WTC11 (cell line): ENCODE measurements around the gene TNFRSF13B. TPM values are rescaled to one million over a fixed set of nuclear protein-coding genes. Genes with fewer than 3 reads are reported as not detected.
"Not testable (repeated sequence)": the region's sequence is repeated elsewhere in the genome, so short reads cannot be mapped to it uniquely, and the experiment has no call there.

Source experiments
- ATAC-seq: fragments of 200-7000 bp; cut with Tn5 transposase; 2 replicates; pipeline ENCODE4 v1.10.0; 2021; ENCODE audit warnings: mild to moderate bottlenecking, moderate library complexity
- CTCF ChIA-PET: fragments of 300-600 bp; sonication (Branson Sonifier 250); formaldehyde crosslinking; loops from one replicate; lab custom pipeline; 2021; ENCODE audit warnings: antibody characterized with exemption; lab: Charles Lee
- POLR2A ChIA-PET: fragments of 350-600 bp; sonication (Branson Sonifier 250); formaldehyde crosslinking; loops from one replicate; lab custom pipeline; 2021; ENCODE audit warnings: antibody characterized with exemption; lab: Charles Lee
- DNase-seq: peaks from one replicate; pipeline ENCODE4 v3.0.0; 2021; ENCODE audit warnings: low spot score
- H3K27ac Mint-ChIP-seq: 2 replicates; pipeline ENCODE4 v1.8.0; 2021; ENCODE audit warnings: mixed read lengths
- H3K27me3 Mint-ChIP-seq: 2 replicates; pipeline ENCODE4 v1.8.0; 2021; ENCODE audit warnings: low read depth, mild to moderate bottlenecking, moderate library complexity, mixed read lengths
- H3K36me3 Mint-ChIP-seq: 2 replicates; pipeline ENCODE4 v1.8.0; 2021; ENCODE audit warnings: mixed read lengths
- H3K4me1 Mint-ChIP-seq: 2 replicates; pipeline ENCODE4 v1.8.0; 2022; ENCODE audit warnings: mixed read lengths
- H3K4me3 Mint-ChIP-seq: 2 replicates; pipeline ENCODE4 v1.8.0; 2021; ENCODE audit warnings: mild to moderate bottlenecking, moderate library complexity, mixed read lengths
- H3K9me3 Mint-ChIP-seq: 2 replicates; pipeline ENCODE4 v1.8.0; 2021; ENCODE audit warnings: mixed read lengths
- AFF4 ChIP-seq: sonication (generic); formaldehyde crosslinking; IDR thresholded peaks from 2 replicates; pipeline ENCODE4 v1.8.1; 2023; ENCODE audit warnings: mild to moderate bottlenecking, missing genetic modification reagents, borderline replicate concordance
- ATF2 ChIP-seq: sonication (generic); formaldehyde crosslinking; IDR thresholded peaks from 2 replicates; pipeline ENCODE4 v1.8.1; 2022; ENCODE audit warnings: low read depth, missing genetic modification reagents, borderline replicate concordance
- CREB1 ChIP-seq: sonication (generic); formaldehyde crosslinking; IDR thresholded peaks from 2 replicates; pipeline ENCODE4 v1.8.0; 2023; ENCODE audit warnings: mild to moderate bottlenecking, missing genetic modification reagents
- CREM ChIP-seq: sonication (generic); formaldehyde crosslinking; IDR thresholded peaks from 2 replicates; pipeline ENCODE4 v1.8.1; 2022; ENCODE audit warnings: mild to moderate bottlenecking, missing genetic modification reagents, moderate library complexity
- ETV6 ChIP-seq: sonication (generic); formaldehyde crosslinking; IDR thresholded peaks from 2 replicates; pipeline ENCODE4 v1.8.1; 2022; ENCODE audit warnings: mild to moderate bottlenecking, missing genetic modification reagents
- FOXJ3 ChIP-seq: sonication (generic); formaldehyde crosslinking; IDR thresholded peaks from 2 replicates; pipeline ENCODE4 v1.9.0; 2021; ENCODE audit warnings: missing genetic modification reagents, mild to moderate bottlenecking, borderline replicate concordance
- FOXP1 ChIP-seq: sonication (generic); formaldehyde crosslinking; IDR thresholded peaks from 2 replicates; pipeline ENCODE4 v1.8.0; 2022; ENCODE audit warnings: missing genetic modification reagents, mild to moderate bottlenecking, moderate library complexity, borderline replicate concordance
- MYBL2 ChIP-seq: sonication (generic); formaldehyde crosslinking; IDR thresholded peaks from 2 replicates; pipeline ENCODE4 v1.8.1; 2023; ENCODE audit warnings: mild to moderate bottlenecking, moderate library complexity, missing genetic modification reagents
- NFATC4 ChIP-seq: fragments of 250-450 bp; sonication (Bioruptor Pico); IDR thresholded peaks from 2 replicates; pipeline ENCODE4 v1.9.0; 2021; ENCODE audit warnings: mild to moderate bottlenecking
- NFYB ChIP-seq: sonication (generic); formaldehyde crosslinking; conservative IDR thresholded peaks from 2 replicates; pipeline ENCODE4 v1.8.0; 2022; ENCODE audit warnings: low read depth, missing genetic modification reagents
- TP53 ChIP-seq: sonication (generic); formaldehyde crosslinking; IDR thresholded peaks from 2 replicates; pipeline ENCODE4 v1.8.1; 2023; ENCODE audit warnings: mild to moderate bottlenecking, missing genetic modification reagents
- ZMAT4 ChIP-seq: fragments of 250-450 bp; sonication (Bioruptor Pico); IDR thresholded peaks from 2 replicates; pipeline ENCODE4 v1.9.0; 2021; ENCODE audit warnings: mild to moderate bottlenecking
- ZNF281 ChIP-seq: sonication (generic); formaldehyde crosslinking; IDR thresholded peaks from 2 replicates; pipeline ENCODE4 v1.8.0; 2023; ENCODE audit warnings: mild to moderate bottlenecking, missing genetic modification reagents
- total RNA-seq: library from RNA; stranded (reverse); gene quantifications from 3 replicates; pipeline ENCODE4 v1.2.3, GENCODE V29; 2021
- TF ChIP-seq, protein P1 (sequence below): fragments of 250-450 bp; sonication (Bioruptor Pico); IDR thresholded peaks from 2 replicates; pipeline ENCODE4 v1.9.0; 2021; ENCODE audit warnings: mild to moderate bottlenecking
- TF ChIP-seq, protein P2 (sequence below): sonication (generic); formaldehyde crosslinking; IDR thresholded peaks from 2 replicates; pipeline ENCODE4 v1.8.0; 2022; ENCODE audit warnings: mild to moderate bottlenecking, missing genetic modification reagents
- TF ChIP-seq, protein P3 (sequence below): fragments of 250-450 bp; sonication (Bioruptor Pico); IDR thresholded peaks from 2 replicates; pipeline ENCODE4 v1.9.0; 2021; ENCODE audit warnings: moderate library complexity, mild to moderate bottlenecking, inconsistent platforms, borderline replicate concordance

Gene TNFRSF13B
- total RNA-seq, 1 experiment from 2014 or later, result not detected

DNA sequence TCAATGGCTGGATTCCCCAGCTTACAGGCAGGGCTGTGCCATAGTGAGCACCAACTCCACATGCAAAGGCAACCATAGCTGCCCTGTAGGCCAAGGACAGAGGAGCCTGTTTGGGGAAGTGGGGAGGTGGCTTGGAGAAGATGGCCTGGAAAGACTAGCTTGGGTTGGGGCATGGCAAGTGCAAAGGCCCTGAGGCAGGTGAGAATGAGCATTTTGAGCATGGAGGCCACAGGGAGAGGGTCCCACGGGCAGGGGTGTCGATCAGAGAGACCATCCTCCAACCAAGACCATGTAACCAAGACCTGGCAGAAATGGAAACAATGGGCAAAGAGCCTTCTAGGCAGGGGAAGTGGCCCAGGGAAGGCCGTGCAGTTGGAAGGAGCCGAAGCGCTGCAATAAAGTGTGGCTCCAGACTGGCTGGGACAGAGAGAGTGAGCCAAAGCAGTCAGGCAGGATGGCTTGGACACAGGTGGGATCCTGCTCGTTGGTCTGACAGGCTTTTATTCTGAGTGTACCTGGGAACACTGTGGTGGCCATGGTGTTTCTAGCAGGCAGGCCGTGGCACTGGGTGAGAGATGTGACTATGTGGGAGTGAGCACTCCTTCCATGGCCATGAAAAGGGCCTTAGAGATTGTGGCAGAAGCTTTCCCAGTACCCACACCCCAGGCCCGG lies 45.6 kb upstream of the TNFRSF13B start (continued):
- TF ChIP-seq, protein P1, sequence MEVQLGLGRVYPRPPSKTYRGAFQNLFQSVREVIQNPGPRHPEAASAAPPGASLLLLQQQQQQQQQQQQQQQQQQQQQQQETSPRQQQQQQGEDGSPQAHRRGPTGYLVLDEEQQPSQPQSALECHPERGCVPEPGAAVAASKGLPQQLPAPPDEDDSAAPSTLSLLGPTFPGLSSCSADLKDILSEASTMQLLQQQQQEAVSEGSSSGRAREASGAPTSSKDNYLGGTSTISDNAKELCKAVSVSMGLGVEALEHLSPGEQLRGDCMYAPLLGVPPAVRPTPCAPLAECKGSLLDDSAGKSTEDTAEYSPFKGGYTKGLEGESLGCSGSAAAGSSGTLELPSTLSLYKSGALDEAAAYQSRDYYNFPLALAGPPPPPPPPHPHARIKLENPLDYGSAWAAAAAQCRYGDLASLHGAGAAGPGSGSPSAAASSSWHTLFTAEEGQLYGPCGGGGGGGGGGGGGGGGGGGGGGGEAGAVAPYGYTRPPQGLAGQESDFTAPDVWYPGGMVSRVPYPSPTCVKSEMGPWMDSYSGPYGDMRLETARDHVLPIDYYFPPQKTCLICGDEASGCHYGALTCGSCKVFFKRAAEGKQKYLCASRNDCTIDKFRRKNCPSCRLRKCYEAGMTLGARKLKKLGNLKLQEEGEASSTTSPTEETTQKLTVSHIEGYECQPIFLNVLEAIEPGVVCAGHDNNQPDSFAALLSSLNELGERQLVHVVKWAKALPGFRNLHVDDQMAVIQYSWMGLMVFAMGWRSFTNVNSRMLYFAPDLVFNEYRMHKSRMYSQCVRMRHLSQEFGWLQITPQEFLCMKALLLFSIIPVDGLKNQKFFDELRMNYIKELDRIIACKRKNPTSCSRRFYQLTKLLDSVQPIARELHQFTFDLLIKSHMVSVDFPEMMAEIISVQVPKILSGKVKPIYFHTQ (CRISPR knock-in tag), result no peak
- TF ChIP-seq CREB1 (CRISPR knock-in tag) (no peak), FOXP1 (CRISPR knock-in tag) (no peak), CREM (CRISPR knock-in tag) (no peak), NFYB (no peak), NFATC4 (CRISPR knock-in tag) (no peak), ZNF281 (no peak)

- DNase-seq, H3K27ac Mint-ChIP-seq, H3K4me1 Mint-ChIP-seq, ATAC-seq, H3K9me3 Mint-ChIP-seq, POLR2A ChIA-PET, H3K27me3 Mint-ChIP-seq, H3K36me3 Mint-ChIP-seq, CTCF ChIA-PET, H3K4me3 Mint-ChIP-seq: not testable (repeated sequence)
These were observed 44.6 kb upstream of the TNFRSF13B start for GRCh38 chr17:17016199-17017197.

- H3K4me1 Mint-ChIP-seq, result peaks cover 8% of the 10 kb centered on the region
- peaks cover 6% of the 10 kb centered on the region for H3K9me3 Mint-ChIP-seq
- TF ChIP-seq TP53 (CRISPR knock-in tag), result no peak
- TF ChIP-seq AFF4, result no peak
- TF ChIP-seq FOXJ3 (CRISPR knock-in tag), result no peak
- TF ChIP-seq MYBL2 (CRISPR knock-in tag), result no peak
- TF ChIP-seq, protein P2, sequence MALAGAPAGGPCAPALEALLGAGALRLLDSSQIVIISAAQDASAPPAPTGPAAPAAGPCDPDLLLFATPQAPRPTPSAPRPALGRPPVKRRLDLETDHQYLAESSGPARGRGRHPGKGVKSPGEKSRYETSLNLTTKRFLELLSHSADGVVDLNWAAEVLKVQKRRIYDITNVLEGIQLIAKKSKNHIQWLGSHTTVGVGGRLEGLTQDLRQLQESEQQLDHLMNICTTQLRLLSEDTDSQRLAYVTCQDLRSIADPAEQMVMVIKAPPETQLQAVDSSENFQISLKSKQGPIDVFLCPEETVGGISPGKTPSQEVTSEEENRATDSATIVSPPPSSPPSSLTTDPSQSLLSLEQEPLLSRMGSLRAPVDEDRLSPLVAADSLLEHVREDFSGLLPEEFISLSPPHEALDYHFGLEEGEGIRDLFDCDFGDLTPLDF, result no peak
- TF ChIP-seq, protein P3, sequence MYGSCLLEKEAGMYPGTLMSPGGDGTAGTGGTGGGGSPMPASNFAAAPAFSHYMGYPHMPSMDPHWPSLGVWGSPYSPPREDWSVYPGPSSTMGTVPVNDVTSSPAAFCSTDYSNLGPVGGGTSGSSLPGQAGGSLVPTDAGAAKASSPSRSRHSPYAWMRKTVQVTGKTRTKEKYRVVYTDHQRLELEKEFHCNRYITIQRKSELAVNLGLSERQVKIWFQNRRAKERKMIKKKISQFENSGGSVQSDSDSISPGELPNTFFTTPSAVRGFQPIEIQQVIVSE (CRISPR knock-in tag), result no peak
- no peak for TF ChIP-seq ATF2 (CRISPR knock-in tag)
- no peak for TF ChIP-seq FOXP1 (CRISPR knock-in tag)
- TF ChIP-seq ETV6 (CRISPR knock-in tag), result no peak
- TF ChIP-seq ZMAT4 (CRISPR knock-in tag), result no peak
- TF ChIP-seq, all 79 proteins: peak for 0
- DNase-seq (no peak), ATAC-seq (no peak)
- no peak overlapping the region for H3K27ac Mint-ChIP-seq
- peaks cover 2% of the 10 kb centered on the region; the same call in 1 of the 2 replicates for H3K27me3 Mint-ChIP-seq
- H3K36me3 Mint-ChIP-seq, result no peaks in the 10 kb centered on the region
- ChIA-PET CTCF (no interaction called here), POLR2A (no interaction called here)
- H3K4me3 Mint-ChIP-seq, result no peak overlapping the region
These were observed 43.3 kb upstream of the TNFRSF13B start for GRCh38 chr17:17015230-17015629.
